Tibial nerve (tissue), 4 donors: ENCODE data around the gene C1QTNF7. TPM values are rescaled to one million over a fixed set of nuclear protein-coding genes. Genes with fewer than 3 reads are reported as not detected.

ENCODE experiments used
- DNase-seq, 2 donors: peaks; one replicate each; pipeline ENCODE4 v3.0.0-alpha.2; 2019; ENCODE audit warnings: low spot score in 2 of 2
- H3K27ac ChIP-seq, 4 donors: fragments of 200-600 bp; sonication (generic) in 3 of 4; one replicate each; pipeline ENCODE4 v1.5.1; 2017 to 2019; ENCODE audit warnings: mild to moderate bottlenecking in 1 of 4
- H3K27me3 ChIP-seq, 2 donors: fragments of 200-600 bp; sonication (generic) in 1 of 2; one replicate each; pipeline versions ENCODE4 v1.5.1 to v1.6.0; 2017 to 2019
- H3K36me3 ChIP-seq, 3 donors: fragments of 200-600 bp; sonication (generic); one replicate each; pipeline ENCODE4 v1.5.1; 2018 to 2019
- H3K4me1 ChIP-seq, 4 donors: fragments of 200-600 bp; sonication (generic) in 3 of 4; one replicate each; pipeline ENCODE4 v1.5.1; 2017 to 2019
- H3K4me3 ChIP-seq, 4 donors: fragments of 200-600 bp; sonication (generic) in 3 of 4; one replicate each; pipeline ENCODE4 v1.5.1; 2017 to 2019; ENCODE audit warnings: mild to moderate bottlenecking in 1 of 4, moderate library complexity in 1 of 4
- H3K9me3 ChIP-seq, 4 donors: fragments of 200-600 bp; sonication (generic) in 3 of 4; one replicate each; pipeline ENCODE4 v1.5.1; 2017 to 2019
- CTCF ChIP-seq, 5 experiments: fragments of 200-600 bp in 3 of 5; fragments of 450-650 bp in 2 of 5; sonication (generic) in 3 of 5; IDR thresholded peaks; one replicate each; pipeline ENCODE4 v1.5.1; 2016 to 2019; ENCODE audit warnings: antibody characterized with exemption in 5 of 5, mild to moderate bottlenecking in 3 of 5, moderate library complexity in 2 of 5
- EP300 ChIP-seq, 2 donors: sonication (generic); formaldehyde crosslinking; IDR thresholded peaks; one replicate each; pipeline ENCODE4 v1.6.1; 2017; ENCODE audit warnings: antibody characterized with exemption in 2 of 2, mild to moderate bottlenecking in 1 of 2
- POLR2A ChIP-seq, 2 donors: fragments of 450-650 bp; IDR thresholded peaks; one replicate each; pipeline ENCODE4 v1.6.1; 2017; ENCODE audit warnings: antibody characterized with exemption in 2 of 2, mild to moderate bottlenecking in 2 of 2, moderate library complexity in 2 of 2
- WGBS, 2 donors: methylation state at CpG; one replicate each; pipeline ENCODE4 v1.1.5; 2018; 5-methylcytosine and 5-hydroxymethylcytosine counted together
- total RNA-seq, 4 donors: library from RNA; depleted of rRNA; stranded (reverse); fragments of >200 nt; gene quantifications; one replicate each; pipeline ENCODE4 v1.1.0, GENCODE V29; 2016

The C1QTNF7 gene
- total RNA-seq, 4 donors from 2014 or later = 5.7 to 11.0 (median 8.2) TPM

- whole genome bisulfite sequencing, 2 donors = 92 to 95% methylated on average over 2 of the region's 2 CpGs
- Histone ChIP-seq H3K9me3 (peaks cover 0 to 18% (median 1%) of the 10 kb centered on the region in 4 donors), H3K4me3 (no peak overlapping the region), H3K27me3 (no peaks in the 10 kb centered on the region), H3K36me3 (peaks cover 0 to 47% (median 0%) of the 10 kb centered on the region in 3 donors), H3K4me1 (peaks cover 0 to 45% (median 4%) of the 10 kb centered on the region in 4 donors), H3K27ac (peak overlapping the region in 2 of 4 donors; percentile 33 to 44)
- DNase-seq = no peak
- TF ChIP-seq EP300 (IDR thresholded peaks at IDR 0.05) (no peak), POLR2A (IDR thresholded peaks at IDR 0.05) (no peak), CTCF (IDR thresholded peaks at IDR 0.05) (no peak)
Measured at GRCh38 chr4:15481961-15482745, 54.3 kb downstream of the C1QTNF7 start.

- 81 to 83% methylated on average over 2 of the region's 2 CpGs for WGBS, 2 donors
Measured at GRCh38 chr4:15482842-15483241, 55.0 kb downstream of the C1QTNF7 start.

GRCh38 chr4:15488136-15488535, 60.3 kb downstream of the C1QTNF7 start:
- Histone ChIP-seq H3K27ac (peak overlapping the region in 2 of 4 donors; percentile 80 to 82), H3K9me3 (peaks cover 0 to 34% (median 9%) of the 10 kb centered on the region in 4 donors), H3K27me3 (no peaks in the 10 kb centered on the region), H3K36me3 (peaks cover 0 to 40% (median 0%) of the 10 kb centered on the region in 3 donors), H3K4me3 (no peak overlapping the region), H3K4me1 (peaks cover 0 to 25% (median 0%) of the 10 kb centered on the region in 4 donors)
- TF ChIP-seq EP300 (IDR thresholded peaks at IDR 0.05) (no peak), CTCF (IDR thresholded peaks at IDR 0.05) (no peak)
- DNase-seq = no peak

More at GRCh38 chr4:15482842-15483241, 55.0 kb downstream of the C1QTNF7 start:
- no peaks in the 10 kb centered on the region for H3K27me3 ChIP-seq
- TF ChIP-seq POLR2A (IDR thresholded peaks at IDR 0.05) = no peak
- no peak for TF ChIP-seq CTCF (IDR thresholded peaks at IDR 0.05)
- TF ChIP-seq EP300 (IDR thresholded peaks at IDR 0.05) = no peak
- H3K4me1 ChIP-seq = peaks cover 0 to 45% (median 4%) of the 10 kb centered on the region in 4 donors
- no peak overlapping the region for H3K4me3 ChIP-seq
- no peak for DNase-seq
- peak overlapping the region in 2 of 4 donors; percentile 33 to 44 for H3K27ac ChIP-seq
- H3K9me3 ChIP-seq = peaks cover 0 to 25% (median 5%) of the 10 kb centered on the region in 4 donors
- H3K36me3 ChIP-seq = peaks cover 0 to 50% (median 0%) of the 10 kb centered on the region in 3 donors

GRCh38 chr4:15488658-15489470, 61.0 kb downstream of the C1QTNF7 start:
- H3K4me3 ChIP-seq = no peak overlapping the region
- WGBS, 2 donors = 55 to 66% methylated on average over 6 of the region's 6 CpGs
- TF ChIP-seq EP300 (IDR thresholded peaks at IDR 0.05) (peak in 1 of 2 donors; percentile 79), CTCF (IDR thresholded peaks at IDR 0.05) (no peak)
- H3K27me3 ChIP-seq = no peaks in the 10 kb centered on the region
- H3K27ac ChIP-seq = peak overlapping the region in 2 of 4 donors; percentile 80 to 82
- H3K36me3 ChIP-seq = peaks cover 0 to 35% (median 0%) of the 10 kb centered on the region in 3 donors
- DNase-seq = peak in 1 of 2 donors; percentile 30
- peaks cover 0 to 20% (median 0%) of the 10 kb centered on the region in 4 donors for H3K4me1 ChIP-seq
- H3K9me3 ChIP-seq = peaks cover 0 to 34% (median 9%) of the 10 kb centered on the region in 4 donors
